AG04450 (cell line): ENCODE measurements around the gene C2orf76. TPM values are rescaled to one million over a fixed set of nuclear protein-coding genes. Genes with fewer than 3 reads are reported as not detected.

Experiments
- CTCF ChIA-PET: fragments of 300-600, 350-600 bp; formaldehyde crosslinking; extraction: SDS; loops from one replicate; lab custom pipeline; 2022; ENCODE audit warnings: antibody characterized with exemption, inconsistent platforms; lab: Charles Lee
- POLR2A ChIA-PET: fragments of 350-600 bp; formaldehyde crosslinking; extraction: SDS; loops from one replicate; lab custom pipeline; 2021; ENCODE audit warnings: antibody characterized with exemption, inconsistent platforms; lab: Yijun Ruan, JAX
- DNase-seq: peaks from one replicate; pipeline ENCODE4 v3.0.0-alpha.2; 2011; ENCODE audit warnings: low read depth, low spot score
- H3K27ac ChIP-seq: one replicate; pipeline ENCODE4 v1.5.1; 2012; ENCODE audit warnings: low read depth, low read length, control low read depth
- H3K27me3 ChIP-seq: one replicate; pipeline ENCODE4 v1.6.0; 2012; ENCODE audit warnings: low read length; ENCODE audit not compliant: control insufficient read depth, insufficient read depth
- H3K4me3 ChIP-seq: 2 replicates; pipeline ENCODE4 v1.5.1; 2011; ENCODE audit warnings: mild to moderate bottlenecking, low read depth, low read length, control low read depth
- H3K9me3 ChIP-seq: 2 replicates; pipeline ENCODE4 v1.5.1; 2012; ENCODE audit warnings: low read length; ENCODE audit not compliant: control insufficient read depth, insufficient read depth
- polyA minus RNA-seq: library from RNA; depleted of rRNA, polyadenylated mRNA; stranded (reverse); fragments of >200 nt; gene quantifications from 2 replicates; pipeline ENCODE4 v1.2.3, GENCODE V29; 2011; rRNA and poly(A)+ RNA removed
- polyA plus RNA-seq: library from polyadenylated mRNA; depleted of rRNA; stranded (reverse); fragments of >200 nt; gene quantifications from 2 replicates; pipeline ENCODE4 v1.2.3, GENCODE V29; 2011; rRNA removed
- TF ChIP-seq, protein P1 (sequence below): IDR thresholded peaks from 2 replicates; pipeline ENCODE4 v1.5.1; 2011; ENCODE audit warnings: low read depth, low read length, control low read depth, inconsistent platforms

C2orf76 gene
- 26.5 and 30.2 TPM in 2 replicates for polyA plus RNA-seq
- 1.6 and 3.3 TPM in 2 replicates for polyA minus RNA-seq

GRCh38 chr2:119366649-119367471, at the start of gene C2orf76, which contains the start of gene DBI:
Gene C2orf76, minus strand, starts transcription at chr2:119366834. Its CDS starts 26,875 bp downstream, at chr2:119339959.
Gene DBI, plus strand, starts transcription at chr2:119366977. Its CDS starts 75 bp downstream, at chr2:119367052.
- TF ChIP-seq, protein P1, sequence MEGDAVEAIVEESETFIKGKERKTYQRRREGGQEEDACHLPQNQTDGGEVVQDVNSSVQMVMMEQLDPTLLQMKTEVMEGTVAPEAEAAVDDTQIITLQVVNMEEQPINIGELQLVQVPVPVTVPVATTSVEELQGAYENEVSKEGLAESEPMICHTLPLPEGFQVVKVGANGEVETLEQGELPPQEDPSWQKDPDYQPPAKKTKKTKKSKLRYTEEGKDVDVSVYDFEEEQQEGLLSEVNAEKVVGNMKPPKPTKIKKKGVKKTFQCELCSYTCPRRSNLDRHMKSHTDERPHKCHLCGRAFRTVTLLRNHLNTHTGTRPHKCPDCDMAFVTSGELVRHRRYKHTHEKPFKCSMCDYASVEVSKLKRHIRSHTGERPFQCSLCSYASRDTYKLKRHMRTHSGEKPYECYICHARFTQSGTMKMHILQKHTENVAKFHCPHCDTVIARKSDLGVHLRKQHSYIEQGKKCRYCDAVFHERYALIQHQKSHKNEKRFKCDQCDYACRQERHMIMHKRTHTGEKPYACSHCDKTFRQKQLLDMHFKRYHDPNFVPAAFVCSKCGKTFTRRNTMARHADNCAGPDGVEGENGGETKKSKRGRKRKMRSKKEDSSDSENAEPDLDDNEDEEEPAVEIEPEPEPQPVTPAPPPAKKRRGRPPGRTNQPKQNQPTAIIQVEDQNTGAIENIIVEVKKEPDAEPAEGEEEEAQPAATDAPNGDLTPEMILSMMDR = no peak
- H3K27ac ChIP-seq = peak within 1 kb of the TSS; percentile 69
- no peaks in the 10 kb centered on the region; the same call in 1 of the 2 replicates for H3K9me3 ChIP-seq
- ChIA-PET CTCF (interaction anchor here (1.0 kb wide), 1 partner anchor 22 kb away, joined by 3 read pairs; no protein-coding TSS in a partner anchor), POLR2A (interaction anchor here (0.8 to 1.3 kb wide), 4 partner anchors 9 to 20 kb away, joined by 3 to 5 read pairs (median 4); no protein-coding TSS in a partner anchor)
- peak; percentile 81 for DNase-seq
- H3K4me3 ChIP-seq = peak within 1 kb of the TSS; percentile 97
- H3K27me3 ChIP-seq = no peaks in the 10 kb centered on the region

DNA sequence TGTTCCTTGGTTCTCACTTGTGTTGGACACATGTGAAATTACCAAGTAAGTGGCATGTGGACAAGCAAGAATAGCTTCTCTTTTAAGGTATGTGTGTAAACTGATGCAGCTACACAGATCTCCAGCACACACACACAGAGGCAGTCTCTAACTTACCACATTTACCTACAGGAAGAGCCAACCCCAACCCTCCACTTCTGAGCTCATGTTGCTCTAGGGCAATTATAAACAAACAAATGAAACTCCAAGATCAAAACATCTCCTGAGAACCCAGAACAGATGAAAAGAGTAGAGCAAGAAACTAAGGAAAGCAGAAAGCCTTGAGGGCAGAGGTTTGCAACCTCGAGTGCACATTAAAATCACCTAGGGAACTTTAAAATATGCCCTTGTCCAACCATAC, 49.0 kb upstream of the C2orf76 start:
- H3K27me3 ChIP-seq = peaks cover 12% of the 10 kb centered on the region
- no peak overlapping the region for H3K27ac ChIP-seq
- ChIA-PET POLR2A (interaction anchor here (0.6 kb wide), 1 partner anchor 154 kb away, joined by 3 read pairs; no protein-coding TSS in a partner anchor), CTCF (interaction anchor here (0.7 to 0.8 kb wide), 2 partner anchors 47 to 60 kb away, joined by 3 read pairs; no protein-coding TSS in a partner anchor)
- no peaks in the 10 kb centered on the region for H3K9me3 ChIP-seq
- no peak for DNase-seq
- TF ChIP-seq, protein P1 = no peak
- no peak overlapping the region for H3K4me3 ChIP-seq

DNA sequence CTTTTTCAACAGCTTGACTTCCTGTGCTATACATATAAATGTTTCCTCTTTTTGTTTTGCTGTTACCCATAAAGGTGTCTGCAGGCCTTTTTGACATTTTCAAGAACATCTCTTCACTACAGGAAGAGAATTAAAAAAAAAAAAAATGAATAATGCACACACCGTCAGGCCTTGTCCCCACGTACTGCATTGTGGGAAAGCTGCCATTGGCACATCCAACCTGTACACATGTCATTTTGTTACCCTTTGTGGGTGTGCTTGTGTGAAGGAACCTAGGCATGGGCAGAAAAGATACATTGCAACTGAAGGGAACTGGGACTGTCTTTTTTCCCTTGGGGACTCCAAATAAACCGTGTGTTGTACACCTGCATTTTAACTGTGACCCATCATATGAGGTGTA, 48.3 kb upstream of the C2orf76 start:
- H3K9me3 ChIP-seq = no peaks in the 10 kb centered on the region
- ChIA-PET POLR2A (no interaction called here), CTCF (interaction anchor here (0.8 to 2.3 kb wide), 2 partner anchors 61 kb away, joined by 3 to 12 read pairs; no protein-coding TSS in a partner anchor)
- no peak for DNase-seq
- TF ChIP-seq, protein P1 = no peak
- no peak overlapping the region for H3K27ac ChIP-seq
- no peak overlapping the region for H3K4me3 ChIP-seq
- H3K27me3 ChIP-seq = peaks cover 7% of the 10 kb centered on the region

DNA sequence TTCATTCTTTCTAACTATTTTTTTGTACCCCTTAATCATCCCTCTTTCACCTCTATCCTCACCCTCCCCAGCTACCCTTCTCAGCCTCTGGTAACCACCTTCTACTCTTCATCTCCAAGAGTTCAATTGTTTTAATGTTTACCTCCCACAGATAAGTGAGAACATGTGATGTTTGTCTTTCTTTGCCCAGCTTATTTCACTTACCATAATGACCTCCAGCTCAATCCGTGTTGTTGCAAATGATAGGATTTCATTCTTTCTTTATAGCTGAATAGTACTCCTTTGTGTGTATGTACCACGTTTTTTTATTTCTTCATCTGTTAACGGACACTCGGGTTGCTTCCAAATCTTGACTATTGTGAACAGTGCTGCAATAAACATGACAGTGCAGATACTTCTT, 42.9 kb upstream of the C2orf76 start:
- POLR2A ChIA-PET = interaction anchor here (0.7 kb wide), 1 partner anchor 9 kb away, joined by 3 read pairs; no protein-coding TSS in a partner anchor
- TF ChIP-seq, protein P1 = no peak
- CTCF ChIA-PET = interaction anchor here (1.4 to 2.7 kb wide), 2 partner anchors 67 to 249 kb away, joined by 3 to 41 read pairs; no protein-coding TSS in a partner anchor
- Histone ChIP-seq H3K27ac (no peak overlapping the region), H3K4me3 (no peak overlapping the region), H3K27me3 (peaks cover 7% of the 10 kb centered on the region), H3K9me3 (no peaks in the 10 kb centered on the region)
- DNase-seq = no peak
